Measurements from ENCODE around the gene DHX35.

DHX35 gene

GRCh38 chr20:39075731-39076130 lies 113.6 kb downstream of the DHX35 start:
- no peak for DNase-seq (ENCODE audit: low read depth)
- H3K4me3 ChIP-seq (replicated peaks; ENCODE audit: low read depth, low read length): no peak overlapping the region
- TF ChIP-seq CTCF (IDR thresholded peaks at IDR 0.05; ENCODE audit: low read length, missing control alignments): no peak

- H3K4me3 ChIP-seq (replicated peaks; ENCODE audit: low read depth, low read length): no peak overlapping the region
These were observed 114.8 kb downstream of the DHX35 start for GRCh38 chr20:39076958-39077357.

GRCh38 chr20:39080326-39080725 lies 118.2 kb downstream of the DHX35 start:
- no peak overlapping the region for H3K4me3 ChIP-seq (replicated peaks; ENCODE audit: low read depth, low read length)
- TF ChIP-seq CTCF (IDR thresholded peaks at IDR 0.05; ENCODE audit: low read length, missing control alignments): no peak
- DNase-seq (ENCODE audit: low read depth): no peak

More at GRCh38 chr20:39076958-39077357, 114.8 kb downstream of the DHX35 start:
- DNase-seq (ENCODE audit: low read depth): no peak
- TF ChIP-seq CTCF (IDR thresholded peaks at IDR 0.05; ENCODE audit: low read length, missing control alignments): no peak

GRCh38 chr20:39081255-39081654 lies 119.1 kb downstream of the DHX35 start:
- DNase-seq (ENCODE audit: low read depth): peak; percentile 85
- peak; percentile 95 for TF ChIP-seq CTCF (IDR thresholded peaks at IDR 0.05; ENCODE audit: low read length, missing control alignments)

GRCh38 chr20:39082622-39083398 lies 120.7 kb downstream of the DHX35 start:
- no peak overlapping the region for H3K4me3 ChIP-seq (replicated peaks; ENCODE audit: low read depth, low read length)
- no peak for DNase-seq (ENCODE audit: low read depth)
- no peak for TF ChIP-seq CTCF (IDR thresholded peaks at IDR 0.05; ENCODE audit: low read length, missing control alignments)

More at GRCh38 chr20:39081255-39081654, 119.1 kb downstream of the DHX35 start:
- no peak overlapping the region for H3K4me3 ChIP-seq (replicated peaks; ENCODE audit: low read depth, low read length)

- no peak overlapping the region for H3K4me3 ChIP-seq (replicated peaks; ENCODE audit: low read depth, low read length)
- TF ChIP-seq CTCF (IDR thresholded peaks at IDR 0.05; ENCODE audit: low read length, missing control alignments): no peak
- no peak for DNase-seq (ENCODE audit: low read depth)
These were observed 121.6 kb downstream of the DHX35 start for GRCh38 chr20:39083761-39084160.

- DNase-seq (ENCODE audit: low read depth): no peak
- no peak for TF ChIP-seq CTCF (IDR thresholded peaks at IDR 0.05; ENCODE audit: low read length, missing control alignments)
- no peak overlapping the region for H3K4me3 ChIP-seq (replicated peaks; ENCODE audit: low read depth, low read length)
These were observed 126.9 kb downstream of the DHX35 start for GRCh38 chr20:39089029-39089428.

Data from fibroblast of pulmonary artery (primary cell).